Panc1 (cell line): ENCODE results near the gene TRAF3IP1.

Experiments
- CTCF ChIP-seq: fragments of 450-650 bp; IDR thresholded peaks from 2 replicates; pipeline ENCODE4 v1.5.1; 2017; ENCODE audit warnings: mild to moderate bottlenecking
- POLR2AphosphoS5 ChIP-seq: IDR thresholded peaks from 2 replicates; pipeline ENCODE4 v1.6.1; 2012; ENCODE audit warnings: mild to moderate bottlenecking, low read depth, low read length, moderate library complexity
- REST ChIP-seq, 2 experiments: IDR thresholded peaks; 2 replicates each; pipeline ENCODE4 v1.6.1; 2011 to 2012; ENCODE audit warnings: low read depth in 2 of 2, control low read depth in 1 of 2, low read length in 1 of 2, mild to moderate bottlenecking in 1 of 2, moderate library complexity in 1 of 2; ENCODE audit not compliant: insufficient read depth in 1 of 2
- SIN3A ChIP-seq: IDR thresholded peaks from 2 replicates; pipeline ENCODE4 v1.6.1; 2012; ENCODE audit warnings: low read depth, mild to moderate bottlenecking, low read length, moderate library complexity, borderline replicate concordance; ENCODE audit not compliant: insufficient read depth
- TCF7L2 ChIP-seq: IDR thresholded peaks from 2 replicates; pipeline ENCODE4 v1.6.1; 2011; ENCODE audit warnings: mild to moderate bottlenecking, low read depth, low read length, inconsistent platforms

- TF ChIP-seq CTCF (no peak), SIN3A (no peak), POLR2AphosphoS5 (no peak), REST (IDR thresholded peaks at IDR 0.05; ENCODE audit: insufficient read depth in 1 of 2, low read depth in 2 of 2, low read length in 1 of 2) (no peak), TCF7L2 (no peak)
Observed at GRCh38 chr2:238408615-238409340, 88.5 kb downstream of the TRAF3IP1 start.
